Mucosa of descending colon (tissue), 3 donors: Measurements from ENCODE around the gene TEN1. TPM values are rescaled to one million over a fixed set of nuclear protein-coding genes. Genes with fewer than 3 reads are reported as not detected.

ENCODE experiments used
- ATAC-seq: fragments of 200-7000 bp; cut with Tn5 transposase; one replicate; pipeline ENCODE4 v1.9.1; 2020; ENCODE audit warnings: mild to moderate bottlenecking, moderate library complexity
- DNase-seq, 3 donors: peaks; one replicate each; pipeline ENCODE4 v3.0.0-alpha.2; 2020
- H3K36me3 ChIP-seq: fragments of 200-600 bp; one replicate; pipeline ENCODE4 v1.8.0; 2021; ENCODE audit warnings: low read depth, mild to moderate bottlenecking
- H3K4me1 ChIP-seq: fragments of 200-600 bp; one replicate; pipeline ENCODE4 v1.8.0; 2021; ENCODE audit warnings: low read depth, mild to moderate bottlenecking
- H3K4me3 ChIP-seq: fragments of 200-600 bp; one replicate; pipeline ENCODE4 v1.8.0; 2021; ENCODE audit warnings: mild to moderate bottlenecking
- H3K9me3 ChIP-seq: fragments of 200-600 bp; one replicate; pipeline ENCODE4 v1.8.0; 2021; ENCODE audit warnings: mild to moderate bottlenecking
- CTCF ChIP-seq: fragments of 200-600 bp; IDR thresholded peaks from one replicate; pipeline ENCODE4 v1.8.0; 2022; ENCODE audit warnings: antibody characterized with exemption, mild to moderate bottlenecking
- intact Hi-C, 2 donors: fragments of 100-400 bp; cut with DNase I in 1 of 2; cut with micrococcal nuclease in 1 of 2; formaldehyde crosslinking; loops; one replicate each; pipeline versions ENCODE4 v1.11.0 to v1.11.1; 2022; cut with DNase I, micrococcal nuclease
- total RNA-seq, 3 donors: library from RNA; stranded (reverse); fragmentation: NEBNext Ultra II Directional in 2 of 3; extraction: Animal tissue kit (Norgen Biotek cat#: 25700) in 2 of 3; gene quantifications; one replicate each; pipeline versions ENCODE4 v1.2.1 to v1.2.4, GENCODE V29; 2021 to 2023
- donor health status: DM: no; HTN: no; CAD: no; lungs with moderate emphysema.
- donor health status: DM: no; HTN: no; CAD: no.
- donor health status: DM: no; HTN: yes; CAD: no.

Gene TEN1
- total RNA-seq, 3 donors from 2014 or later = 16.1 to 36.4 (median 23.1) TPM

GRCh38 chr17:76009447-76009846 is 30.4 kb downstream of the TEN1 start:
- DNase-seq = no peak
- Histone ChIP-seq H3K4me3 (no peak overlapping the region), H3K36me3 (no peaks in the 10 kb centered on the region), H3K9me3 (no peaks in the 10 kb centered on the region), H3K4me1 (peaks cover 6% of the 10 kb centered on the region)
- intact Hi-C loops = loop anchor here (10.0 kb wide), 1 partner anchor 105 kb away; the partner anchor contains the start of gene MRPL38 (in 2 of the 2)
- no peak for TF ChIP-seq CTCF
- ATAC-seq = no peak

- DNase-seq (no peak), ATAC-seq (no peak)
- Histone ChIP-seq H3K36me3 (no peaks in the 10 kb centered on the region), H3K4me1 (peaks cover 6% of the 10 kb centered on the region), H3K9me3 (no peaks in the 10 kb centered on the region), H3K4me3 (no peak overlapping the region)
- intact Hi-C loops = loop anchor here (10.0 kb wide), 1 partner anchor 105 kb away; the partner anchor contains the start of gene MRPL38 (in 2 of the 2)
- no peak for TF ChIP-seq CTCF
These were observed 31.1 kb downstream of the TEN1 start for GRCh38 chr17:76009969-76010661.

- ATAC-seq = no peak
- Histone ChIP-seq H3K4me1 (no peaks in the 10 kb centered on the region), H3K9me3 (no peaks in the 10 kb centered on the region), H3K36me3 (no peaks in the 10 kb centered on the region), H3K4me3 (no peak overlapping the region)
- TF ChIP-seq CTCF = no peak
- no peak for DNase-seq
- intact Hi-C loops = no loop called here
These were observed 32.9 kb downstream of the TEN1 start for GRCh38 chr17:76011951-76012350.

DNA sequence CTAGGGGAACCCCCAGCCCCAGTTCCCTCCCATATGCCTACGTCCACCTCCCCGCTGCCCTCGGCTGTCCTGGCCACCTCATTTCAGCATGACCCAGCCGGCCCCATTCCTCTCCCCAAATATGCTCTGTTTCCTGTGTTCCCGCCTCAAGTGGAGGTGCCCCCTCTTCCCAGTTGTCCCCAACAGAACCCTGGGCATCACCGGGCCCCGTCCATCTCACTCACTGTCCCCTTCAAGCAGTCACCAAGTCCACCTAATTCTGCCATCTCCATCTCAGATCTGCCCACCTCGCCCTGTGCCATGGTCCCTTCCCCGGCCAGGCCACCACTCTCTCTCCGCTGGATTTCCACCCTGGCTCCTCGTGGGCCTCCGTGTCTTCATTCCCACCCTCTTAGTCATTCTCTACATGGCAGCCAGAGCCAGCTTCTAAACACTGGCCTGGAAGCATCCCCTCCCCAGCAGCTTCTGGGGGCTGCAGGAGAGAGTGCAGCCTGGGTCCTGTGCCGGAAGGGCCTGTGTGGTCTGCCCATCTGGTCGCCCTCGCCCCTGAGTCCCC is 34.4 kb downstream of the TEN1 start:
- intact Hi-C loops = no loop called here
- H3K4me1 ChIP-seq = no peaks in the 10 kb centered on the region
- TF ChIP-seq CTCF = no peak
- no peaks in the 10 kb centered on the region for H3K36me3 ChIP-seq
- H3K9me3 ChIP-seq = no peaks in the 10 kb centered on the region
- ATAC-seq = no peak
- no peak overlapping the region for H3K4me3 ChIP-seq
- no peak for DNase-seq

DNA sequence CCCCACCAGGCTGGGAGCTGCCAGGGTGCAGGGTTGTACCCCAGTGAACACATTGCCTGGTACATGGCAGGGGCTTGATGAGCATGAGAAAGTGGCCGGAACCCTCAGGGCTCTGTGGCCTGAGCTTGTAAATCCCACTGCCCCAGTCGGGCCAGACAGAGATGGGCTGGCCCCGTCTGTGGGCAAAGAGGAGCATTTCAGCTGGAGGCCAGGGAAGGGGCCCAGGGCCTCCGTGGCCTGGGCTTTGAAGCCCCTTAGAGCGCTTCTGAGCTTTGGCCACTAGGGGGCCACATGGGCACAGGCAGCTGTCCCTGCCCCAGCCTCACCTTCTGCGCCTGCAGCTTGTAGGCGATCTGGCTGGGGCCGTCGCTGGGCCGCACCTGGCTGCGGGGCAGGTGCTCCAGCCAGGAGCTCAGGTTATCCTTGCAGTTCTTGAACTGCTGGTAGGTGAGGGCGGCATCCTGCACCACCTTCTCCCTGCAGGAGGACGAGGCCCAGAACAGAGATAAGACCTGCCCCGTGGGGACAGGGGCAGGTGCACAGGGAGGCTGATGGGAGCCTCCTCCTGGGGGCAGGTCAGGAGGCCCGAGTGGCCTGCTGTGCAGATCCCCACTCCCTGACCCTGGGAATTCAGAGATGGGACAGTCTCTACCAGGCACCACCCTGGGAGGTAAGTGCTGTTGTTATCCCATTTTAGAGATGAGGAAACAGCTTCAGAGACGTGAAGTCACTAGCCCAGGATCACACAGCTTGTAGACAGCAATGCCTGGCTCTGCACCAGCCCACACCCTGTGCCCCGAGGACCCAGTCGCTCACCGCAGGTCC is 35.3 kb downstream of the TEN1 start:
- TF ChIP-seq CTCF = peak; percentile 92
- ATAC-seq = peak; percentile 95
- Histone ChIP-seq H3K4me3 (no peak overlapping the region), H3K4me1 (no peaks in the 10 kb centered on the region), H3K9me3 (no peaks in the 10 kb centered on the region), H3K36me3 (no peaks in the 10 kb centered on the region)
- peak; percentile 77 to 82 (median 81) for DNase-seq
- intact Hi-C loops = no loop called here
